H1 (cell line): ENCODE data around the gene LIMK1. TPM values are rescaled to one million over a fixed set of nuclear protein-coding genes. Genes with fewer than 3 reads are reported as not detected.

Experiments used
- CTCF ChIA-PET: fragments of 300-600 bp; sonication (Branson Sonifier 250); formaldehyde crosslinking; loops from one replicate; lab custom pipeline; 2021; ENCODE audit not compliant: partially characterized antibody; lab: Charles Lee
- POLR2A ChIA-PET: fragments of 300-600 bp; sonication (Branson Sonifier 250); formaldehyde crosslinking; loops from one replicate; lab custom pipeline; 2021; ENCODE audit warnings: inconsistent platforms; ENCODE audit not compliant: partially characterized antibody; lab: Charles Lee
- DNase-seq, 2 experiments: peaks; one replicate each; pipeline versions ENCODE4 v3.0.0 to v3.0.0-alpha.2; 2010 to 2022; ENCODE audit warnings: low spot score in 2 of 2, low read depth in 1 of 2, mixed read lengths in 1 of 2
- FAIRE-seq: peaks from 2 replicates; lab custom pipeline; 2011; peaks lifted over from hg19 to GRCh38; lab: Jason Lieb, UNC
- H2AFZ ChIP-seq: 2 replicates; pipeline ENCODE4 v1.8.1; 2012; ENCODE audit warnings: low read length, inconsistent platforms
- H2AK5ac ChIP-seq: 2 replicates; pipeline ENCODE4 v1.6.1; 2013; ENCODE audit warnings: low read depth, low read length
- H2BK120ac ChIP-seq: replicated peaks from 2 replicates; pipeline ENCODE3; 2013; ENCODE audit warnings: low read depth, low read length, inconsistent platforms
- H2BK12ac ChIP-seq: 2 replicates; pipeline ENCODE4 v1.6.1; 2013; ENCODE audit warnings: low read depth, low read length
- H2BK15ac ChIP-seq: 2 replicates; pipeline ENCODE4 v1.6.1; 2013; ENCODE audit warnings: low read length
- H2BK20ac ChIP-seq: 2 replicates; pipeline ENCODE4 v1.6.1; 2013; ENCODE audit warnings: low read length
- H2BK5ac ChIP-seq: 2 replicates; pipeline ENCODE4 v1.6.1; 2013; ENCODE audit warnings: low read depth, low read length
- H3K14ac ChIP-seq: 2 replicates; pipeline ENCODE4 v1.6.1; 2013; ENCODE audit warnings: inconsistent platforms; ENCODE audit not compliant: insufficient read length
- H3K18ac ChIP-seq: 2 replicates; pipeline ENCODE4 v1.6.1; 2013; ENCODE audit warnings: low read length; ENCODE audit errors: extremely low read depth
- H3K23ac ChIP-seq: 2 replicates; pipeline ENCODE4 v1.6.1; 2013; ENCODE audit warnings: inconsistent platforms; ENCODE audit not compliant: insufficient read length
- H3K23me2 ChIP-seq: 2 replicates; pipeline ENCODE4 v1.6.1; 2013; ENCODE audit warnings: low read depth, low read length
- H3K27ac ChIP-seq: 2 replicates; pipeline ENCODE4 v1.6.1; 2011; ENCODE audit warnings: low read depth, low read length, inconsistent platforms
- H3K27me3 ChIP-seq, 4 experiments: replicated peaks in 1 of 4; 1 replicate in 1 of 4; 2 replicates in 3 of 4; pipeline versions ENCODE4 v1.6.1 to v1.8.1; 2011 to 2013; ENCODE audit warnings: low read length in 3 of 4, mild to moderate bottlenecking in 3 of 4, inconsistent platforms in 2 of 4, mixed read lengths in 2 of 4, moderate library complexity in 1 of 4; ENCODE audit not compliant: control insufficient read depth in 3 of 4, insufficient read depth in 3 of 4; ENCODE audit errors: extremely low read depth in 1 of 4
- H3K36me3 ChIP-seq, 4 experiments: 2 replicates each; pipeline versions ENCODE4 v1.6.1 to v1.8.1; 2011 to 2013; ENCODE audit warnings: mild to moderate bottlenecking in 4 of 4, low read length in 3 of 4, moderate library complexity in 2 of 4, control low read depth in 1 of 4, inconsistent platforms in 1 of 4; ENCODE audit not compliant: insufficient read depth in 4 of 4, control insufficient read depth in 2 of 4
- H3K4ac ChIP-seq: replicated peaks from 2 replicates; pipeline ENCODE3; 2013; ENCODE audit warnings: low read length, low read depth, mixed read lengths, inconsistent platforms; ENCODE audit not compliant: insufficient read length
- H3K4me1 ChIP-seq, 4 experiments: replicated peaks in 1 of 4; 1 replicate in 1 of 4; 2 replicates in 3 of 4; pipeline versions ENCODE4 v1.6.1 to v1.8.1; 2011 to 2013; ENCODE audit warnings: low read length in 3 of 4, inconsistent platforms in 2 of 4, mixed read lengths in 1 of 4; ENCODE audit not compliant: insufficient read depth in 4 of 4, control insufficient read depth in 3 of 4
- H3K4me2 ChIP-seq, 2 experiments: 2 replicates each; pipeline versions ENCODE4 v1.6.1 to v1.8.1; 2011 to 2013; ENCODE audit warnings: low read depth in 2 of 2, low read length in 2 of 2, control low read depth in 1 of 2, inconsistent platforms in 1 of 2, mild to moderate bottlenecking in 1 of 2; ENCODE audit not compliant: insufficient read depth in 1 of 2
- H3K4me3 ChIP-seq, 4 experiments: fragments of 200-600, 300-600 bp in 1 of 4; sonication (generic), shearing (Covaris generic), sonication (Bioruptor Twin) in 1 of 4; 2 replicates each; pipeline versions ENCODE4 v1.5.1 to v1.8.1; 2011 to 2016; ENCODE audit warnings: low read length in 4 of 4, low read depth in 3 of 4, control low read depth in 2 of 4, inconsistent platforms in 2 of 4, mild to moderate bottlenecking in 2 of 4, mixed read lengths in 1 of 4, moderate library complexity in 1 of 4; ENCODE audit not compliant: insufficient read depth in 2 of 4; ENCODE audit errors: extremely low read depth in 1 of 4
- H3K56ac ChIP-seq: replicated peaks from 2 replicates; pipeline ENCODE3; 2013; ENCODE audit warnings: low read depth, mild to moderate bottlenecking, mixed read lengths, low read length, inconsistent platforms; ENCODE audit not compliant: insufficient read length
- H3K79me1 ChIP-seq: 2 replicates; pipeline ENCODE4 v1.6.1; 2013; ENCODE audit warnings: low read depth, low read length, control low read depth
- H3K79me2 ChIP-seq, 2 experiments: 2 replicates each; pipeline versions ENCODE4 v1.6.1 to v1.8.1; 2012 to 2013; ENCODE audit warnings: low read length in 2 of 2, mild to moderate bottlenecking in 2 of 2, inconsistent platforms in 1 of 2; ENCODE audit not compliant: insufficient read depth in 2 of 2, control insufficient read depth in 1 of 2
- H3K9ac ChIP-seq, 4 experiments: replicated peaks in 1 of 4; 1 replicate in 1 of 4; 2 replicates in 3 of 4; pipeline versions ENCODE4 v1.6.1 to v1.8.1; 2011 to 2013; ENCODE audit warnings: low read depth in 3 of 4, low read length in 3 of 4, control low read depth in 2 of 4, mild to moderate bottlenecking in 2 of 4, moderate library complexity in 2 of 4, inconsistent platforms in 1 of 4; ENCODE audit errors: extremely low read depth in 1 of 4
- H3K9me3 ChIP-seq, 2 experiments: 2 replicates each; pipeline versions ENCODE4 v1.6.1 to v1.8.1; 2012 to 2013; ENCODE audit warnings: mild to moderate bottlenecking in 2 of 2, moderate library complexity in 2 of 2, control low read depth in 1 of 2, inconsistent platforms in 1 of 2, low read depth in 1 of 2, low read length in 1 of 2, mixed read lengths in 1 of 2; ENCODE audit not compliant: insufficient read depth in 2 of 2
- H4K20me1 ChIP-seq, 2 experiments: replicated peaks in 1 of 2; 2 replicates each; pipeline versions ENCODE3 to v1.8.1; 2011 to 2013; ENCODE audit warnings: inconsistent platforms in 2 of 2, low read length in 2 of 2, mild to moderate bottlenecking in 1 of 2; ENCODE audit not compliant: insufficient read depth in 2 of 2, control insufficient read depth in 1 of 2
- H4K5ac ChIP-seq: 2 replicates; pipeline ENCODE4 v1.6.1; 2013; ENCODE audit warnings: low read length, low read depth, mixed read lengths, inconsistent platforms; ENCODE audit not compliant: insufficient read length
- H4K8ac ChIP-seq: 2 replicates; pipeline ENCODE4 v1.8.0; 2013; ENCODE audit warnings: mild to moderate bottlenecking, moderate library complexity, low read length, inconsistent platforms; ENCODE audit not compliant: insufficient read depth; ENCODE audit errors: extremely low read depth
- H4K91ac ChIP-seq: replicated peaks from 2 replicates; pipeline ENCODE3; 2013; ENCODE audit warnings: low read length, mixed read lengths, inconsistent platforms; ENCODE audit not compliant: insufficient read length
- CEBPB ChIP-seq: IDR thresholded peaks from 2 replicates; pipeline ENCODE4 v1.6.1; 2012; ENCODE audit warnings: low read depth, low read length
- CHD1 ChIP-seq: IDR thresholded peaks from 2 replicates; pipeline ENCODE4 v1.6.1; 2012; ENCODE audit warnings: low read depth, low read length, improper control_type of control experiment
- EZH2 ChIP-seq: fragments of 200-600 bp; sonication (generic); IDR thresholded peaks from 2 replicates; pipeline ENCODE4 v1.7.1; 2012; ENCODE audit warnings: low read depth, mild to moderate bottlenecking, moderate library complexity, low read length, inconsistent platforms; ENCODE audit not compliant: severe bottlenecking
- JUND ChIP-seq: IDR thresholded peaks from 2 replicates; pipeline ENCODE4 v1.6.1; 2011; ENCODE audit warnings: mild to moderate bottlenecking, improper control_type of control experiment, low read length
- KDM5A ChIP-seq: fragments of 200-600 bp; IDR thresholded peaks from 2 replicates; pipeline ENCODE4 v1.7.1; 2012; ENCODE audit warnings: mild to moderate bottlenecking, low read length, inconsistent platforms, mixed read lengths
- NANOG ChIP-seq: IDR thresholded peaks from 2 replicates; pipeline ENCODE4 v1.6.1; 2011; ENCODE audit warnings: low read length, low read depth, mild to moderate bottlenecking, inconsistent platforms; ENCODE audit not compliant: insufficient read depth, poor library complexity, severe bottlenecking
- POU5F1 ChIP-seq: IDR thresholded peaks from 2 replicates; pipeline ENCODE4 v1.6.1; 2011; ENCODE audit warnings: low read depth, mild to moderate bottlenecking, low read length, moderate library complexity
- RBBP5 ChIP-seq: IDR thresholded peaks from 2 replicates; pipeline ENCODE4 v1.7.1; 2012; ENCODE audit warnings: low read depth, mild to moderate bottlenecking, inconsistent platforms, low read length, moderate library complexity, borderline replicate concordance
- RFX5 ChIP-seq: IDR thresholded peaks from 2 replicates; pipeline ENCODE4 v1.6.1; 2011; ENCODE audit warnings: low read depth, low read length, improper control_type of control experiment, borderline replicate concordance
- SIRT6 ChIP-seq: IDR thresholded peaks from one replicate; pipeline ENCODE4 v1.7.1; 2012; ENCODE audit warnings: low read length, inconsistent platforms
- SP4 ChIP-seq: IDR thresholded peaks from 2 replicates; pipeline ENCODE4 v1.6.1; 2012; ENCODE audit warnings: low read length, inconsistent platforms
- SUZ12 ChIP-seq: fragments of 200-600 bp; sonication (generic); IDR thresholded peaks from 2 replicates; pipeline ENCODE4 v1.6.1; 2012; ENCODE audit warnings: mild to moderate bottlenecking, inconsistent platforms, low read length, moderate library complexity, mixed read lengths
- WGBS, 2 experiments: shearing (Covaris generic) in 1 of 2; methylation state at CpG; one replicate each; pipeline versions ENCODE4 v1.1.6 to v1.1.7; 2013 to 2015; ENCODE audit warnings: low lambda C conversion rate in 2 of 2, mixed read lengths in 2 of 2, inconsistent platforms in 1 of 2, low coverage in 1 of 2, missing lambda C conversion rate in 1 of 2; ENCODE audit not compliant: insufficient replicate concordance in 2 of 2, insufficient coverage in 1 of 2, insufficient read length in 1 of 2; ENCODE audit errors: extremely low coverage in 1 of 2, missing lambda C conversion rate in 1 of 2; 5-methylcytosine and 5-hydroxymethylcytosine counted together
- polyA plus RNA-seq, 7 experiments: library from polyadenylated mRNA; depleted of rRNA in 3 of 7; stranded (reverse) in 5 of 7; unstranded in 2 of 7; fragments of >200 nt in 5 of 7; fragments of 200-250 nt in 2 of 7; gene quantifications; 1 replicate in 5 of 7; 2 replicates in 1 of 7; 4 replicates in 1 of 7; pipeline versions ENCODE4 v1.2.1 to v1.2.3, GENCODE V29; 2011 to 2013; ENCODE audit warnings: missing spikeins in 2 of 7, mixed read lengths in 2 of 7
- total RNA-seq: library from RNA; stranded (reverse); fragmentation: NEBNext Ultra II Directional; extraction: Animal tissue kit (Norgen Biotek cat#: 25700); gene quantifications from 2 replicates; pipeline ENCODE4 v1.2.1, GENCODE V29; 2021
- TF ChIP-seq, protein P1 (sequence below): IDR thresholded peaks from 2 replicates; pipeline ENCODE4 v1.6.1; 2011; ENCODE audit warnings: low read depth, mild to moderate bottlenecking, low read length; ENCODE audit not compliant: insufficient read depth

LIMK1 gene
- total and polyA plus RNA-seq, 2 of the 8 experiments (the other 6 are each of a cell fraction or from before 2014, with no cell fraction given), result 93.5 to 108 TPM

DNA sequence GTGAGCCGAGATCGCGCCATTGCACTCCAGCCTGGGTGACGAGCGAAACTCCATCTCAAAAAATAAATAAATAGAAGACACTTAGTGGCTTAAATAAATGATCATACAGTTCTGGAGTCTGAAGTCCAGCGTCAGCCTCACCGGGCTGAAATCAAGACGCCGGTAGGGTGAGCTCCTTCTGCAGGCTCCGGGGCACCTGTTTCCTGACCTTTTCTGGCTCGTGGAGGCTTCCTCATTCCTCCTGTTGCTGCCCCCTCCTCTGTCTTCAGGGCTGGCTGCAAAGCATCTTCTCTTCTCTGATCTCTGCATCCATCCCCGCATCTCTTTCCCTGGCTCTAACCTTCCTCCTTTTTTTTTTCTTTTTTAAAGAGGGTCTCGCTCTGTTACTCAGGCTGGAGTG is 32.8 kb downstream of the LIMK1 start:
- Histone ChIP-seq H4K20me1 (peaks cover 0 to 4% of the 10 kb centered on the region in 2 experiments), H3K56ac (no peak overlapping the region), H3K27ac (no peak overlapping the region), H3K79me1 (no peaks in the 10 kb centered on the region), H2AFZ (no peak overlapping the region), H4K5ac (no peak overlapping the region), H3K9me3 (no peaks in the 10 kb centered on the region), H3K4me1 (peaks cover 0 to 3% (median 0%) of the 10 kb centered on the region in 4 experiments; a peak in 1 of 7 replicates), H3K14ac (no peak overlapping the region), H2AK5ac (no peak overlapping the region), H4K8ac (no peak overlapping the region), H2BK120ac (no peak overlapping the region), H3K4me2 (no peak overlapping the region), H3K23ac (no peak overlapping the region), H3K4ac (no peak overlapping the region), H3K9ac (no peak overlapping the region), H4K91ac (no peak overlapping the region), H3K4me3 (no peak overlapping the region), H2BK20ac (no peak overlapping the region), H3K36me3 (peaks cover 8 to 37% (median 22%) of the 10 kb centered on the region in 4 experiments), H3K79me2 (no peaks in the 10 kb centered on the region), H3K23me2 (no peaks in the 10 kb centered on the region), H2BK5ac (no peak overlapping the region), H2BK15ac (no peak overlapping the region), H3K18ac (no peak overlapping the region), H2BK12ac (no peak overlapping the region), H3K27me3 (no peaks in the 10 kb centered on the region)
- ChIA-PET CTCF (interaction anchor here (0.7 to 1.4 kb wide), 6 partner anchors 12 to 89 kb away, joined by 3 to 6 read pairs (median 4); no protein-coding TSS in a partner anchor), POLR2A (interaction anchor here (0.8 to 1.2 kb wide), 4 partner anchors 8 to 72 kb away, joined by 3 read pairs; partner anchors contain the start of gene EIF4H)
- FAIRE-seq, result no peak
- 95% methylated on average over 9 of the region's 13 CpGs; no CpG with 5 or more reads in 1 of the 2 experiments for WGBS, 2 experiments
- DNase-seq, result no peak
- no peak for TF ChIP-seq SIRT6
- TF ChIP-seq RBBP5, result no peak
- no peak for TF ChIP-seq NANOG
- no peak for TF ChIP-seq CEBPB
- no peak for TF ChIP-seq JUND
- TF ChIP-seq, protein P1, sequence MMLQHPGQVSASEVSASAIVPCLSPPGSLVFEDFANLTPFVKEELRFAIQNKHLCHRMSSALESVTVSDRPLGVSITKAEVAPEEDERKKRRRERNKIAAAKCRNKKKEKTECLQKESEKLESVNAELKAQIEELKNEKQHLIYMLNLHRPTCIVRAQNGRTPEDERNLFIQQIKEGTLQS, result no peak
- no peak for TF ChIP-seq SP4
- no peak for TF ChIP-seq POU5F1
- TF ChIP-seq EZH2, result no peak
- TF ChIP-seq SUZ12, result no peak
- TF ChIP-seq CHD1, result no peak
- no peak for TF ChIP-seq RFX5
- TF ChIP-seq KDM5A, result no peak
